GM21526 (cell line): Measurements from ENCODE around the gene MYH11.
"Not testable (repeated sequence)": the region's sequence is repeated elsewhere in the genome, so short reads cannot be mapped to it uniquely, and the experiment has no call there.

Experiments used
- ATAC-seq: cut with Tn5 transposase; IDR thresholded peaks from one replicate; pipeline ENCODE4 v1.9.1; 2021; ENCODE audit warnings: moderate library complexity; ENCODE audit not compliant: unreplicated experiment, low FRiP score

MYH11 gene

GRCh38 chr16:15689290-15689689 is 167.5 kb downstream of the MYH11 start:
- no peak for ATAC-seq

GRCh38 chr16:15686287-15686686 is 170.5 kb downstream of the MYH11 start:
- no peak for ATAC-seq

GRCh38 chr16:15682105-15682570 is 174.7 kb downstream of the MYH11 start:
- ATAC-seq, result no peak

- ATAC-seq, result no peak
Observed at GRCh38 chr16:15677447-15677846, 179.4 kb downstream of the MYH11 start.

- ATAC-seq, result no peak
Observed at GRCh38 chr16:15676506-15676905, 180.3 kb downstream of the MYH11 start.

GRCh38 chr16:15674571-15674970 is 182.3 kb downstream of the MYH11 start:
- ATAC-seq, result no peak

- ATAC-seq, result no peak
Observed at GRCh38 chr16:15672514-15673167, 184.2 kb downstream of the MYH11 start.

GRCh38 chr16:15672127-15672513 is 184.7 kb downstream of the MYH11 start:
- not testable (repeated sequence) for ATAC-seq

- ATAC-seq, result no peak
Observed at GRCh38 chr16:15671530-15672117, 185.2 kb downstream of the MYH11 start.

- no peak for ATAC-seq
Observed at GRCh38 chr16:15667091-15667742, 189.6 kb downstream of the MYH11 start.

- ATAC-seq, result no peak
Observed at GRCh38 chr16:15665107-15665506, 191.7 kb downstream of the MYH11 start.

GRCh38 chr16:15660203-15660601 is 196.6 kb downstream of the MYH11 start:
- ATAC-seq, result no peak

GRCh38 chr16:15658556-15658955 is 198.3 kb downstream of the MYH11 start:
- no peak for ATAC-seq

GRCh38 chr16:15658149-15658548 is 198.7 kb downstream of the MYH11 start:
- ATAC-seq, result no peak

- ATAC-seq, result not testable (repeated sequence)
Observed at GRCh38 chr16:15655561-15655960, 201.3 kb downstream of the MYH11 start.

GRCh38 chr16:15654591-15654990 is 202.2 kb downstream of the MYH11 start:
- no peak for ATAC-seq

- ATAC-seq, result no peak
Observed at GRCh38 chr16:15653227-15653626, 203.6 kb downstream of the MYH11 start.
